Prostate gland (tissue), 2 donors: ENCODE data around the gene CHI3L1.

Source experiments
- POLR2A ChIP-seq: fragments of 450-650 bp; IDR thresholded peaks from one replicate; pipeline ENCODE4 v1.6.1; 2016; ENCODE audit warnings: antibody characterized with exemption, mild to moderate bottlenecking
- TF ChIP-seq, protein P1 (sequence below), 4 experiments: fragments of 200-600 bp in 2 of 4; fragments of 450-650 bp in 2 of 4; sonication (generic) in 2 of 4; IDR thresholded peaks; 1 replicate in 3 of 4; 2 replicates in 1 of 4; pipeline ENCODE4 v1.5.1; 2016 to 2019; ENCODE audit warnings: antibody characterized with exemption in 4 of 4, mild to moderate bottlenecking in 2 of 4, moderate library complexity in 2 of 4

DNA sequence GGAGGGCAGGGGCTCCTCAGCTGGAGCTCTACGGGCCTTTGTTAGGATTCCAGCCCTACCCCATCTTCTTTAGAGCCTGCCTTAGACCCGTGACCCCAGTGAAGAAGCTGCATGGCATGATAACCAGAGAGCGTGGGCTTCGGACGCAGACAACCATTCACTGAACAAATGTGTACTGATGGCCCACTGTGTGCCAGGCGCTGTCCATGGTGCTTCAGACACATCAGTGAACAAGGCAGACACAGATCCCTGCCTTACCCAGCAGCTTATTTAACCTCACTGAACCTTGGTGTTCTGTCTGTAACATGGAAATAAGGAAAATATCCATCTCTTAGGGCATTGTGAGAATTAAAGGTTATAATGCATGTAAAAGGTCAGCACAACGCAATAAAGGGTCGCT, 33.4 kb upstream of the CHI3L1 start:
- TF ChIP-seq POLR2A: no peak
- TF ChIP-seq, protein P1, sequence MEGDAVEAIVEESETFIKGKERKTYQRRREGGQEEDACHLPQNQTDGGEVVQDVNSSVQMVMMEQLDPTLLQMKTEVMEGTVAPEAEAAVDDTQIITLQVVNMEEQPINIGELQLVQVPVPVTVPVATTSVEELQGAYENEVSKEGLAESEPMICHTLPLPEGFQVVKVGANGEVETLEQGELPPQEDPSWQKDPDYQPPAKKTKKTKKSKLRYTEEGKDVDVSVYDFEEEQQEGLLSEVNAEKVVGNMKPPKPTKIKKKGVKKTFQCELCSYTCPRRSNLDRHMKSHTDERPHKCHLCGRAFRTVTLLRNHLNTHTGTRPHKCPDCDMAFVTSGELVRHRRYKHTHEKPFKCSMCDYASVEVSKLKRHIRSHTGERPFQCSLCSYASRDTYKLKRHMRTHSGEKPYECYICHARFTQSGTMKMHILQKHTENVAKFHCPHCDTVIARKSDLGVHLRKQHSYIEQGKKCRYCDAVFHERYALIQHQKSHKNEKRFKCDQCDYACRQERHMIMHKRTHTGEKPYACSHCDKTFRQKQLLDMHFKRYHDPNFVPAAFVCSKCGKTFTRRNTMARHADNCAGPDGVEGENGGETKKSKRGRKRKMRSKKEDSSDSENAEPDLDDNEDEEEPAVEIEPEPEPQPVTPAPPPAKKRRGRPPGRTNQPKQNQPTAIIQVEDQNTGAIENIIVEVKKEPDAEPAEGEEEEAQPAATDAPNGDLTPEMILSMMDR (IDR thresholded peaks at IDR 0.05): no peak
